GM12865 (cell line): ENCODE measurements around the gene EPC1.

Experiments
- DNase-seq: peaks from one replicate; pipeline ENCODE4 v3.0.0; 2010; ENCODE audit warnings: low read depth
- H3K4me3 ChIP-seq: 2 replicates; pipeline ENCODE4 v1.5.1; 2011; ENCODE audit warnings: mild to moderate bottlenecking, low read depth, low read length, control low read depth
- TF ChIP-seq, protein P1 (sequence below): IDR thresholded peaks from 2 replicates; pipeline ENCODE4 v1.5.1; 2011; ENCODE audit warnings: low read length, control low read depth, low read depth, inconsistent platforms; ENCODE audit not compliant: insufficient read depth; ENCODE audit errors: missing control alignments

The EPC1 gene

DNA sequence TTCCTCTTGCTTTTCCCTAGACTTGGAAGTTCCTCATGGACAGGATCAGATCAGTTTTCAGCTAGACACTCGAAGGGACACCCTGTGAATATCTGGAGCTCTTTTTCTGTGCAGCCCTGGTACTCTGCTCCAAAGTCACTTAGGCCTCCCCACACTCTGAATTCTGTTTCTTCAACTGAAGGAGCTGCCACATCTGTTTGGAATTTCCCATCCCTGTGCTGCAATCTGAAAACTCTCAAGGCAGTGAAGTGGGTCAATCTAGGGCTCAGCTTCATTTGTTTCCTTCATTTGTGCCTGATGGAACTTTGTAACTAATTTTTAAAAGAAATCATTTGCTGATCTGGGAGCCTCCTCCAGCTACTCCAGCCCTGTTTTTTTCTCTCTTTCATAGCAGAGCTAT is 9.6 kb downstream of the EPC1 start:
- H3K4me3 ChIP-seq = no peak overlapping the region
- DNase-seq = no peak
- TF ChIP-seq, protein P1, sequence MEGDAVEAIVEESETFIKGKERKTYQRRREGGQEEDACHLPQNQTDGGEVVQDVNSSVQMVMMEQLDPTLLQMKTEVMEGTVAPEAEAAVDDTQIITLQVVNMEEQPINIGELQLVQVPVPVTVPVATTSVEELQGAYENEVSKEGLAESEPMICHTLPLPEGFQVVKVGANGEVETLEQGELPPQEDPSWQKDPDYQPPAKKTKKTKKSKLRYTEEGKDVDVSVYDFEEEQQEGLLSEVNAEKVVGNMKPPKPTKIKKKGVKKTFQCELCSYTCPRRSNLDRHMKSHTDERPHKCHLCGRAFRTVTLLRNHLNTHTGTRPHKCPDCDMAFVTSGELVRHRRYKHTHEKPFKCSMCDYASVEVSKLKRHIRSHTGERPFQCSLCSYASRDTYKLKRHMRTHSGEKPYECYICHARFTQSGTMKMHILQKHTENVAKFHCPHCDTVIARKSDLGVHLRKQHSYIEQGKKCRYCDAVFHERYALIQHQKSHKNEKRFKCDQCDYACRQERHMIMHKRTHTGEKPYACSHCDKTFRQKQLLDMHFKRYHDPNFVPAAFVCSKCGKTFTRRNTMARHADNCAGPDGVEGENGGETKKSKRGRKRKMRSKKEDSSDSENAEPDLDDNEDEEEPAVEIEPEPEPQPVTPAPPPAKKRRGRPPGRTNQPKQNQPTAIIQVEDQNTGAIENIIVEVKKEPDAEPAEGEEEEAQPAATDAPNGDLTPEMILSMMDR = no peak

- H3K4me3 ChIP-seq = peak overlapping the region; percentile 8
- TF ChIP-seq, protein P1 = no peak
- DNase-seq = peak; percentile 44
Measured at GRCh38 chr10:32333849-32334248, 13.1 kb downstream of the EPC1 start.

DNA sequence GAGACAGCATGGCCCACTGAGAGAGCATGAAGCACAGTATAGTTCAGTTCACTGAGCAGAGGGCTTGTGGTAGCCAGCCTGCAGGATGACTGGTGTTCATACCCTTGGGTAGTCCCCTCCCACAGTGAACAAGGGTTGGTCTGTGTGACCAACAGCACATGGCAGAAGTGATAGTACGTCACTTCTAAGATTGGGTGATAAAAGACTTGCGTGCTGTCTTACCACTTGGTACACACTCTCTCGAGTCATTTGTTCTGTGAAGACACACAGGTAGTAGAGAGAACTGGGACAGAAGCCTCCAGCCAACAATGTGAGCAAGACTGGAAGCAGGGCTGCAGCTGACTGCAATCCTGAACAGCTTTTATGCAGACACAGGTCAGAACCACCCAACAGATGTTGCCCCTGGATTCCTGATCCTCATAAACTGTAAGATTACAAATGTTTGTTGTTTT is 14.6 kb downstream of the EPC1 start:
- peak; percentile 86 for DNase-seq
- TF ChIP-seq, protein P1 = no peak
- peak overlapping the region; percentile 18 for H3K4me3 ChIP-seq

- H3K4me3 ChIP-seq = no peak overlapping the region; the same call in 1 of the 2 replicates
- DNase-seq = no peak
- TF ChIP-seq, protein P1 = no peak
Measured at GRCh38 chr10:32331606-32332005, 15.4 kb downstream of the EPC1 start.

DNA sequence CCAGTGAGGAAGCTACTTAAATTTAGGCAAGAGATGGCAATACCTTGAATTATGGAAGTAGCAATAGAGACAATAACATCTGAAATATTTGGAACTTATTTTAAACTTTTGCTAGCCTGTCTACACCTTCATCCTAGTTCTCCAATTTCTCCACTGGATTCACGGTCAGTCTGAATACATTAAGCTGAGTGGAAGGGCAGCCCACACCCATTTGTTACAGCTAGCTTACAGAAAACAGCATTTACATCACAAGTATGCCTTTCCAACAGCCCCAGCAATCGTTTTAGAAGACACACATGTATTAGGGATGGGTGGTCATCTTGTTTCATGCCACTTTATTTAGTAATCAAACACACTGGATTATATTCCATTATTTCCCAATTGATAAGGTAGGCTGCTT is 16.7 kb downstream of the EPC1 start:
- H3K4me3 ChIP-seq = no peak overlapping the region
- DNase-seq = no peak
- TF ChIP-seq, protein P1 = no peak

DNA sequence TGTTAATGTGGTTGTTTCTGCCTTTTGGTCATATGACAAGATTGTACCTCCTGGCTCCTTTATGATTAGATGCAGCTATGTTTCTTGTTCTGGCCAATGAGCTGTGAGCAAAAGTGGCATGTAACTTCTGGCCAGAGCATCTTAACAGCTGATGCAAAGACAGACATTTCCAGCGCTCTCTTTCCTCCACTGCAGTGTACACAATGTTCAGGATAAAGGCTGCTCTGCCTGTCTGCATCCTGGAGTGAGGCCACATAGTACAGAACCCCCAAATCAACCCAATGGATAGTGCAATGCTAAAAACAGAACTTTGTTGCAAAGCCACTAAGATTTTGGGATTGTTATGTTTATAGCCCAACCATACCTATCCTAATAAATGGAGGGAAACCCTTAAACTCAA is 17.9 kb downstream of the EPC1 start:
- no peak for DNase-seq
- TF ChIP-seq, protein P1 = no peak
- H3K4me3 ChIP-seq = no peak overlapping the region

GRCh38 chr10:32328499-32328898 is 18.5 kb downstream of the EPC1 start:
- no peak overlapping the region for H3K4me3 ChIP-seq
- no peak for DNase-seq
- TF ChIP-seq, protein P1 = no peak
